Measurements from ENCODE around the gene MARCHF11. TPM values are rescaled to one million over a fixed set of nuclear protein-coding genes. Genes with fewer than 3 reads are reported as not detected.
A peak's percentile ranks its signal among the peaks of the same experiment; 100 is the strongest.

MARCHF11 gene, protein sequence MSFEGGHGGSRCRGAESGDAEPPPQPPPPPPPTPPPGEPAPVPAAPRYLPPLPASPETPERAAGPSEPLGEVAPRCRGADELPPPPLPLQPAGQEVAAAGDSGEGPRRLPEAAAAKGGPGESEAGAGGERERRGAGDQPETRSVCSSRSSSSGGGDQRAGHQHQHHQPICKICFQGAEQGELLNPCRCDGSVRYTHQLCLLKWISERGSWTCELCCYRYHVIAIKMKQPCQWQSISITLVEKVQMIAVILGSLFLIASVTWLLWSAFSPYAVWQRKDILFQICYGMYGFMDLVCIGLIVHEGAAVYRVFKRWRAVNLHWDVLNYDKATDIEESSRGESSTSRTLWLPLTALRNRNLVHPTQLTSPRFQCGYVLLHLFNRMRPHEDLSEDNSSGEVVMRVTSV
- total RNA-seq (2021; ENCODE audit: unreplicated experiment) (not detected), Bru-seq, nascent RNA (not detected), BruChase-seq, experiment 1, labeled RNA remaining after a 2-hour chase (percentile 2 among the genes with signal in this experiment), BruChase-seq, experiment 2, labeled RNA remaining after a 6-hour chase (percentile 2 among the genes with signal in this experiment)
- not detected for polyA plus RNA-seq (2012; ENCODE audit: insufficient read length)
- long read RNA-seq, result 0 reads

- ATAC-seq (no peak), DNase-seq (ENCODE audit: low read depth, low spot score) (no peak)
- Histone ChIP-seq H3K4me1 (ENCODE audit: control insufficient read depth, insufficient read depth, low read length) (no peaks in the 10 kb centered on the region), H3K9me3 (ENCODE audit: control insufficient read depth, insufficient read depth, low read depth, low read length) (no peaks in the 10 kb centered on the region), H3K27ac (ENCODE audit: low read length) (no peak within 1 kb of the TSS), H3K4me3 (ENCODE audit: low read depth in 2 of 2, low read length in 2 of 2) (no peak within 1 kb of the TSS; a peak in 1 of 4 replicates), H3K27me3 (ENCODE audit: control insufficient read depth, insufficient read depth, low read length) (no peaks in the 10 kb centered on the region), H3K36me3 (ENCODE audit: control insufficient read depth, insufficient read depth, low read length) (no peaks in the 10 kb centered on the region)
- intact Hi-C loops (cut with micrococcal nuclease; ENCODE audit: unreplicated experiment) (no loop called here), in situ Hi-C loops (cut with HindIII; ENCODE audit: low pct_unique_long_range_greater_than_20kb, low sequenced_read_pairs) (no loop called here)
- ChIA-PET CTCF (no interaction called here), POLR2A (no interaction called here)
- TF ChIP-seq POLR2AphosphoS5 (IDR thresholded peaks at IDR 0.05; ENCODE audit: low read depth, low read length), result no peak
- TF ChIP-seq, protein P1, sequence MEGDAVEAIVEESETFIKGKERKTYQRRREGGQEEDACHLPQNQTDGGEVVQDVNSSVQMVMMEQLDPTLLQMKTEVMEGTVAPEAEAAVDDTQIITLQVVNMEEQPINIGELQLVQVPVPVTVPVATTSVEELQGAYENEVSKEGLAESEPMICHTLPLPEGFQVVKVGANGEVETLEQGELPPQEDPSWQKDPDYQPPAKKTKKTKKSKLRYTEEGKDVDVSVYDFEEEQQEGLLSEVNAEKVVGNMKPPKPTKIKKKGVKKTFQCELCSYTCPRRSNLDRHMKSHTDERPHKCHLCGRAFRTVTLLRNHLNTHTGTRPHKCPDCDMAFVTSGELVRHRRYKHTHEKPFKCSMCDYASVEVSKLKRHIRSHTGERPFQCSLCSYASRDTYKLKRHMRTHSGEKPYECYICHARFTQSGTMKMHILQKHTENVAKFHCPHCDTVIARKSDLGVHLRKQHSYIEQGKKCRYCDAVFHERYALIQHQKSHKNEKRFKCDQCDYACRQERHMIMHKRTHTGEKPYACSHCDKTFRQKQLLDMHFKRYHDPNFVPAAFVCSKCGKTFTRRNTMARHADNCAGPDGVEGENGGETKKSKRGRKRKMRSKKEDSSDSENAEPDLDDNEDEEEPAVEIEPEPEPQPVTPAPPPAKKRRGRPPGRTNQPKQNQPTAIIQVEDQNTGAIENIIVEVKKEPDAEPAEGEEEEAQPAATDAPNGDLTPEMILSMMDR (IDR thresholded peaks at IDR 0.05), result no peak
- no peak for TF ChIP-seq TCF7L2 (IDR thresholded peaks at IDR 0.05; ENCODE audit: low read depth, low read length)
- TF ChIP-seq SIN3A (IDR thresholded peaks at IDR 0.05; ENCODE audit: borderline replicate concordance, insufficient read depth, low read depth, low read length), result no peak
- TF ChIP-seq, protein P2, sequence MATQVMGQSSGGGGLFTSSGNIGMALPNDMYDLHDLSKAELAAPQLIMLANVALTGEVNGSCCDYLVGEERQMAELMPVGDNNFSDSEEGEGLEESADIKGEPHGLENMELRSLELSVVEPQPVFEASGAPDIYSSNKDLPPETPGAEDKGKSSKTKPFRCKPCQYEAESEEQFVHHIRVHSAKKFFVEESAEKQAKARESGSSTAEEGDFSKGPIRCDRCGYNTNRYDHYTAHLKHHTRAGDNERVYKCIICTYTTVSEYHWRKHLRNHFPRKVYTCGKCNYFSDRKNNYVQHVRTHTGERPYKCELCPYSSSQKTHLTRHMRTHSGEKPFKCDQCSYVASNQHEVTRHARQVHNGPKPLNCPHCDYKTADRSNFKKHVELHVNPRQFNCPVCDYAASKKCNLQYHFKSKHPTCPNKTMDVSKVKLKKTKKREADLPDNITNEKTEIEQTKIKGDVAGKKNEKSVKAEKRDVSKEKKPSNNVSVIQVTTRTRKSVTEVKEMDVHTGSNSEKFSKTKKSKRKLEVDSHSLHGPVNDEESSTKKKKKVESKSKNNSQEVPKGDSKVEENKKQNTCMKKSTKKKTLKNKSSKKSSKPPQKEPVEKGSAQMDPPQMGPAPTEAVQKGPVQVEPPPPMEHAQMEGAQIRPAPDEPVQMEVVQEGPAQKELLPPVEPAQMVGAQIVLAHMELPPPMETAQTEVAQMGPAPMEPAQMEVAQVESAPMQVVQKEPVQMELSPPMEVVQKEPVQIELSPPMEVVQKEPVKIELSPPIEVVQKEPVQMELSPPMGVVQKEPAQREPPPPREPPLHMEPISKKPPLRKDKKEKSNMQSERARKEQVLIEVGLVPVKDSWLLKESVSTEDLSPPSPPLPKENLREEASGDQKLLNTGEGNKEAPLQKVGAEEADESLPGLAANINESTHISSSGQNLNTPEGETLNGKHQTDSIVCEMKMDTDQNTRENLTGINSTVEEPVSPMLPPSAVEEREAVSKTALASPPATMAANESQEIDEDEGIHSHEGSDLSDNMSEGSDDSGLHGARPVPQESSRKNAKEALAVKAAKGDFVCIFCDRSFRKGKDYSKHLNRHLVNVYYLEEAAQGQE (IDR thresholded peaks at IDR 0.05; ENCODE audit: insufficient read depth in 1 of 2, low read depth in 2 of 2, low read length in 1 of 2), result no peak
- BruUV-seq (replicated peaks), result no TSS peak
These were observed at the start of gene MARCHF11 for GRCh38 chr5:16179511-16179935. Gene MARCHF11, minus strand, starts transcription at chr5:16179791. Its CDS starts 216 bp downstream, at chr5:16179575.

- Histone ChIP-seq H3K27ac (ENCODE audit: low read length) (no peak overlapping the region), H3K9me3 (ENCODE audit: control insufficient read depth, insufficient read depth, low read depth, low read length) (no peaks in the 10 kb centered on the region), H3K36me3 (ENCODE audit: control insufficient read depth, insufficient read depth, low read length) (no peaks in the 10 kb centered on the region), H3K4me3 (ENCODE audit: low read depth in 2 of 2, low read length in 2 of 2) (no peak overlapping the region), H3K4me1 (ENCODE audit: control insufficient read depth, insufficient read depth, low read length) (no peaks in the 10 kb centered on the region), H3K27me3 (ENCODE audit: control insufficient read depth, insufficient read depth, low read length) (no peaks in the 10 kb centered on the region)
- in situ Hi-C loops (cut with HindIII; ENCODE audit: low pct_unique_long_range_greater_than_20kb, low sequenced_read_pairs), result no loop called here
- ATAC-seq, result no peak
- no TSS peak for BruUV-seq (replicated peaks)
- intact Hi-C loops (cut with micrococcal nuclease; ENCODE audit: unreplicated experiment), result no loop called here
- TF ChIP-seq SIN3A (IDR thresholded peaks at IDR 0.05; ENCODE audit: borderline replicate concordance, insufficient read depth, low read depth, low read length) (no peak), TCF7L2 (IDR thresholded peaks at IDR 0.05; ENCODE audit: low read depth, low read length) (no peak), POLR2AphosphoS5 (IDR thresholded peaks at IDR 0.05; ENCODE audit: low read depth, low read length) (no peak)
- TF ChIP-seq, protein P2 (IDR thresholded peaks at IDR 0.05; ENCODE audit: insufficient read depth in 1 of 2, low read depth in 2 of 2, low read length in 1 of 2), result no peak
- TF ChIP-seq, protein P1 (IDR thresholded peaks at IDR 0.05), result no peak
- ChIA-PET CTCF (no interaction called here), POLR2A (no interaction called here)
- no peak for DNase-seq (ENCODE audit: low read depth, low spot score)
These were observed 46.3 kb upstream of the MARCHF11 start for GRCh38 chr5:16225927-16226326.

Data from Panc1 (cell line).